HG03097 (cell line): ENCODE results near the gene CD200R1L.

Experiments
- ATAC-seq: cut with Tn5 transposase; IDR thresholded peaks from one replicate; pipeline ENCODE4 v1.9.1; 2021; ENCODE audit not compliant: unreplicated experiment, low FRiP score

CD200R1L gene

DNA sequence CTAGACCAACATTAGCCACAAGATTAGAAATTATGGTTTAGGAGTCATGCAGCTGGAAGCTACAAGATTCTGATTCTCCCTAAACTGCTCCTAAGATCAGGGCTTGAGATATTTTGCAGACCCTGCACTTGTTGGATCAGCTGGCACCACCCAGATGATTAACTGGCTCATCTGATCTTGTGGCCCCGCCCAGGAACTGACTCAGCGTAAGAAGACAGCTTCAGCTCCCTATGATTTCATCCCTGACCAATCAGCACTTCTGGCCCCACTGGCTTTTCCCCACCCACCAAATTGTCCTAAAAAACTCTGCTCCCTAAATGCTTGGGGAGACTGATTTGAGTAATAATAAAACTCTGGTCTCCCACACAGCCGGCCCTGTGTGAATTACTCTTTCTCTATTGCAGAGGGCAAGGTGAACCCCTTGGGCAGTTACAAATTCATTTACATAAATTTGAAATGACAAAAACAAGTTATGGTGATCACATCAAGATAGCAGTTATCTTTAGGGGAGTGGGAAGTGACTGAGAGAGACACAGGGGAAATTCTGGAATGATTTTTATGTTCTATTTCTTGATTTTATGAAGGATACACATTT is 76.5 kb downstream of the CD200R1L start:
- ATAC-seq = no peak

DNA sequence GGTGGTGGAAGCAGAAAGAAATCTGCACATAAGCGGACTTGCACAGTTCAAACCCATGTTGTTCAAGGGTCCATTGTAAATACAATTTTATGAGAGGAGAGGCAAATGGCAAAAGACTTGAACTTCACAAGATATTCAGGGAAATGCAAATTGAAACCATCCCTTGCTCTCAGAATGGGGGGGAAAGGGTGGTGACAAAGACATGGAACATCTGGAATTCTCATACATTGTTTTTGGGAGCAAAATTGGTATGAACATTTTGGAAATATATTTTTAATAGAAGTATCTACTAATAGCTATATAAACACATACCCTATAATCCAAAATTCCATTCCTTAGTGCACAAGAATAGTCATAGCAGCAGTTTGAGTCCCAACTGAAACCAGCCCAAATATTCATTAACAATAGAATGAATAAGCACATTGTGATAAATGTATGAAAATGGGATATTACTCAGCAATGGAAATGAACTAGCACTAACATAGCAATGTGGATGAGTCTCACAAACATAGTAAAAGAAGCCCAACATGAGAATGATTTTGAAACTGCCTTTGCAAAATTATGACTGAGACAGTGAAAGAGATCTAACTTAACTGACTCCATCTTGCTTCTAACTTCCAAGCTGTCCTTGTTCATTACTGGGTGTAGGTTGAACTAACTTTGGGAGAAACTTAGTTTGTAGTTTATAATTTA is 77.2 kb downstream of the CD200R1L start:
- no peak for ATAC-seq

DNA sequence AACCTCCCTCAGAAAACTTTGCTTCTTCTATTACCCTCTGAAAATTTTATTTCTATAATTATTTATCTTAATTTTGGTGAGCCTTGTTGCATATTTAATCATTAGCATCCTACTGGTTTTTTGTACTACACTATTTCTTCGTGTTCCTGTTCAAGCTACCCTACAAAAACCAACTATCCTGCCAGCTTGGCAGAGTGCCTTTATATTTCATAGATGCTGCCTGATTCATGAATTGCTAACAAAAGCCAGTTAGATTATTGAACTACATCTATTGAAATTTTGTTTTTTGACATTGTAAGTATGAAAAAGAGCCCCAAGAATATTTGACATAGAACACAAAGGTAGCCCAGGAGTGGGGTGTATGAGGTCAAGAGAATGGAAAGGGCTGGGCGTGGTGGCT is 78.9 kb downstream of the CD200R1L start:
- ATAC-seq = no peak

DNA sequence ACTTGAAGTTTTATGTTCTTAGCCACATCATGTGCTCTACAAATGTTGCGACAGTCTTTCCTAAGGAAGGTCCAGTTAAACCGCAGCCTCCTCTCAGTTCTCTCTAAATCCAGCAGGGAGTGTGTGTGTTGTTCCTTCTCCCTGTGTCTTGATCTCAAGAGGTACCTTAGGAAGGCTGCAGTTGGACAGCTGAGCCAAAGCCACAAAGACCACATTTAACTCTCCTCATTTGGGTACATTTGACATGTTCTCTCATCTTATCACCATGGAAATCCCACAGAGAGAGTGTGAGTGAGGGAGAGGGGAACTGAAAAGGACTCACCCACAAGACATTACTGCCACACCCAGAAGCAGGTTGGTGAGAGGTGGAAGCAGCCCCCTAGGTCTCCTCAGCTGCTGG is 79.5 kb downstream of the CD200R1L start:
- ATAC-seq = no peak
